Fibroblast of gingiva (primary cell): Measurements from ENCODE around the gene OR51T1.
"Not testable (repeated sequence)": the region's sequence is repeated elsewhere in the genome, so short reads cannot be mapped to it uniquely, and the experiment has no call there.

Experiments used
- DNase-seq: peaks from one replicate; pipeline ENCODE4 v3.0.0-alpha.2; 2011; ENCODE audit warnings: low read depth

Gene OR51T1

GRCh38 chr11:4881860-4882500, at the start of gene OR51T1:
Gene OR51T1, plus strand, starts transcription at chr11:4881900. Its CDS starts 0 bp downstream, at chr11:4881900.
- no peak for DNase-seq

- DNase-seq: no peak
Measured at GRCh38 chr11:4839851-4840549, 41.7 kb upstream of the OR51T1 start.

- DNase-seq: no peak
Measured at GRCh38 chr11:4848908-4849532, 32.7 kb upstream of the OR51T1 start, which contains the start of gene OR51S1. Gene OR51S1, minus strand, starts transcription at chr11:4849208. Its CDS starts 0 bp downstream, at chr11:4849208.

- no peak for DNase-seq
Measured at GRCh38 chr11:4851033-4851432, 30.7 kb upstream of the OR51T1 start.

GRCh38 chr11:4854286-4854685, 27.4 kb upstream of the OR51T1 start:
- DNase-seq: not testable (repeated sequence)

- DNase-seq: no peak
Measured at GRCh38 chr11:4862447-4863236, 19.1 kb upstream of the OR51T1 start.

GRCh38 chr11:4863876-4864275, 17.8 kb upstream of the OR51T1 start:
- DNase-seq: no peak

GRCh38 chr11:4865855-4866254, 15.8 kb upstream of the OR51T1 start:
- no peak for DNase-seq

- no peak for DNase-seq
Measured at GRCh38 chr11:4881188-4881587, 512 bp upstream of the OR51T1 start.

GRCh38 chr11:4882543-4882942, 843 bp downstream of the OR51T1 start:
- no peak for DNase-seq

- DNase-seq: no peak
Measured at GRCh38 chr11:4884361-4884760, 2.7 kb downstream of the OR51T1 start.

- no peak for DNase-seq
Measured at GRCh38 chr11:4886186-4886585, 4.5 kb downstream of the OR51T1 start.

GRCh38 chr11:4887591-4887990, 5.9 kb downstream of the OR51T1 start:
- no peak for DNase-seq

- DNase-seq: no peak
Measured at GRCh38 chr11:4890279-4890678, 8.6 kb downstream of the OR51T1 start.

GRCh38 chr11:4891996-4892640, 10.4 kb downstream of the OR51T1 start:
- DNase-seq: peak; percentile 42

- no peak for DNase-seq
Measured at GRCh38 chr11:4903484-4903883, 21.8 kb downstream of the OR51T1 start, which contains the start of gene OR51A7. Gene OR51A7, plus strand, starts transcription at chr11:4903783. Its CDS starts 3,587 bp downstream, at chr11:4907370.

- DNase-seq: no peak
Measured at GRCh38 chr11:4916581-4916980, 34.9 kb downstream of the OR51T1 start.

GRCh38 chr11:4919250-4919649, 37.5 kb downstream of the OR51T1 start, which contains the start of gene OR51G2:
Gene OR51G2, minus strand, starts transcription at chr11:4919350. Its CDS starts 3,687 bp downstream, at chr11:4915663.
- DNase-seq: no peak

- no peak for DNase-seq
Measured at GRCh38 chr11:4921796-4922195, 40.1 kb downstream of the OR51T1 start.

- DNase-seq: no peak
Measured at GRCh38 chr11:4922304-4922703, 40.6 kb downstream of the OR51T1 start.

GRCh38 chr11:4924239-4924638, 42.5 kb downstream of the OR51T1 start, which contains the start of gene OR51G1:
Gene OR51G1, minus strand, starts transcription at chr11:4924339. Its CDS starts 0 bp downstream, at chr11:4924339.
- DNase-seq: no peak
